NCI-H1930 (cell line): ENCODE results near the gene RASIP1.
"Not testable (repeated sequence)": the region's sequence is repeated elsewhere in the genome, so short reads cannot be mapped to it uniquely, and the experiment has no call there.

Experiments used
- DNase-seq, 2 experiments: peaks; one replicate each; lab custom pipeline; 2025; lab: John Stamatoyannopoulos, UW

Gene RASIP1, protein sequence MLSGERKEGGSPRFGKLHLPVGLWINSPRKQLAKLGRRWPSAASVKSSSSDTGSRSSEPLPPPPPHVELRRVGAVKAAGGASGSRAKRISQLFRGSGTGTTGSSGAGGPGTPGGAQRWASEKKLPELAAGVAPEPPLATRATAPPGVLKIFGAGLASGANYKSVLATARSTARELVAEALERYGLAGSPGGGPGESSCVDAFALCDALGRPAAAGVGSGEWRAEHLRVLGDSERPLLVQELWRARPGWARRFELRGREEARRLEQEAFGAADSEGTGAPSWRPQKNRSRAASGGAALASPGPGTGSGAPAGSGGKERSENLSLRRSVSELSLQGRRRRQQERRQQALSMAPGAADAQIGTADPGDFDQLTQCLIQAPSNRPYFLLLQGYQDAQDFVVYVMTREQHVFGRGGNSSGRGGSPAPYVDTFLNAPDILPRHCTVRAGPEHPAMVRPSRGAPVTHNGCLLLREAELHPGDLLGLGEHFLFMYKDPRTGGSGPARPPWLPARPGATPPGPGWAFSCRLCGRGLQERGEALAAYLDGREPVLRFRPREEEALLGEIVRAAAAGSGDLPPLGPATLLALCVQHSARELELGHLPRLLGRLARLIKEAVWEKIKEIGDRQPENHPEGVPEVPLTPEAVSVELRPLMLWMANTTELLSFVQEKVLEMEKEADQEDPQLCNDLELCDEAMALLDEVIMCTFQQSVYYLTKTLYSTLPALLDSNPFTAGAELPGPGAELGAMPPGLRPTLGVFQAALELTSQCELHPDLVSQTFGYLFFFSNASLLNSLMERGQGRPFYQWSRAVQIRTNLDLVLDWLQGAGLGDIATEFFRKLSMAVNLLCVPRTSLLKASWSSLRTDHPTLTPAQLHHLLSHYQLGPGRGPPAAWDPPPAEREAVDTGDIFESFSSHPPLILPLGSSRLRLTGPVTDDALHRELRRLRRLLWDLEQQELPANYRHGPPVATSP

DNA sequence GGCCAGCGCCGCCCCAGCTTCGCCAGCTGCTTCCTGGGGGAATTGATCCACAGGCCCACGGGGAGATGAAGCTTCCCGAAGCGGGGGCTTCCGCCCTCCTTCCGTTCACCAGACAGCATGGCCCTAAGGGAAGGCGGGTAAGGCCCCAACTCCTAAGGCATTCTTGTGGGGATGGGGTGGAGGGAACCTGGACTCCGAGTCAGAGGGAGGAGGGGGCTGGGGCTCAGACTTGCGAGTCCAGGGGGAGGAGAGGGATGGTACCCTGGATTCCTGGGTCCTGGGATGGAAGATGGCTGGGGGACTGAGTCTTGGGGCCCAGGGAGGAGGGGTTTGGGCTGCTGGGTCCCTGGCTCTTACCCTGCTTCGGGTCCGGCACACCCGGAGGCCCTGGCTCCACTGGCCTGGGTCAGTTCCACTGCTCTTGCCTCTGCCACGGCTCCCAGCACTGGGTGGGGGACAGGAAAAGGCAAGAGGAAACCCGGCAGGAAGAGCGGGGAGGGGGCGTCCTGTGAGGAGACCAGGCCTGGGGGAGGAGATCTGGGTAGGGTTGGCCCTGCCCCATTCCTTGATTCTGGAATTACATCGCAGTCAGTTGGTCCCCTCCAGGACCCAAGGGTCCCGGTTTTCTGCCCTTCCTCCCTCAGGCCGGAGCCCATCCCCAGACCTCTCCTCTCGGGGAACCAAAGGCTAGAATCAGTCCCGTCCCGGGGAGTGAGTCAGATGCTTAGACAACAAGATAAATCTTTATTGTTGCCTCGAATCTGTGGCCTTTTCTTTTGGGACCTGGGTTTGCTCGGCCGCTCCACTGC is at the start of gene RASIP1:
TSS of gene RASIP1 (minus strand) at position 447 of the 809 bp plus-strand sequence. CDS start at position 119, 328 bp downstream.
- DNase-seq, result no peak

DNA sequence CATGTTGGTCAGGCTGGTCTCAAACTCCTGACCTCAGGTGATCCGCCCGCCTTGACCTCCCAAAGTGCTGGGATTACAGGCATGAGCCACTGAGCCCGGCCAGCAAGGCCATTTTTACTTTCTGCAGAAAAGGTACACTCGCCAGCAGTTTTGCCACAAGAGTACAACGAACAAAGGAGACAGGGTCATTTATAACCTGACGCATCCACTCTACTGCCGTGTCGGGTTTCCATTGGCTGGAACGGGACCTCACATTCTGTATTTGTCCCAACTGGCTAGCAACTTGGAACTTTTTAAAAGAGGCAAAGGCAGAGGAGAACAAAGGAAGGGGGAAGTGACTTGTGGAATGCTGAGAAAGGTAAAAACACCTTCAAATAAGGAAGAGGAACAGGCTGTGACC is 46.9 kb upstream of the RASIP1 start:
- DNase-seq, result not testable (repeated sequence)

DNA sequence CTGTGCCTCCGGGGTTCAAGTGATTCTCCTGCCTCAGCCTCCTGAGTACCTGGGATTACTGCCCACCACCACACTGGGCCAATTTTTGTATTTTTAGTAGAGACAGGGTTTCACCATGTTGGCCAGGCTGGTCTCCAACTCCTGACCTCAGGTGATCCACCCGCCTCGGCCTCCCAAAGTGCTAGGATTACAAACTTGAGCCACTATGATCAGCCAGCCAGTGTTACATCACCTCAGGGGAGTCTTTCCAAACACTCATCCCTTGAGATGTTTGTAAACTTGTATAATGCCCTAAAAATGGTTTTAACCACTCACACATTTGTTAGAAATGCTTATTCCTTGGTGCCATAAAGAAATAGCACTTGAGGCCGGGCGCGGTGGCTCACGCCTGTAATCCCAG is 46.0 kb upstream of the RASIP1 start:
- DNase-seq, result not testable (repeated sequence)

DNA sequence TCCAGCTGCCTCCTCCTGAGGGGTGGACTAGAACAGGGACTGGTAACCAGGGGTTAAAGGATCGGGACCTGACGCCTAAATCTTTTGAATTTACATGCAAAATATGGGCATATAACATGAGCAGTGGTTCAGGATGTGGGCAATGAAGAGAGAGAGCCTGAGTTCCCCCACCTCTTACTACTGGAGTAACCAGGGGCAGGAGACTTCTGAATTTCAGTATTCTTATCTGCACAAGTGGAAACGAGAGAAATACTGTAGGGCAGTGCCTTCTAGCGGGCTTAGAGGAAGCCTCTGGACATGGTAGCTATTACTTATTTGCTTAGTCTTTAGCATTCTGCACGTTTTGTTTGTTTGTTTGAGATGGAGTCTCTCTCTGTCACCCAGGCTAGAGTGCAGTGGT is 44.1 kb upstream of the RASIP1 start:
- DNase-seq, result no peak

DNA sequence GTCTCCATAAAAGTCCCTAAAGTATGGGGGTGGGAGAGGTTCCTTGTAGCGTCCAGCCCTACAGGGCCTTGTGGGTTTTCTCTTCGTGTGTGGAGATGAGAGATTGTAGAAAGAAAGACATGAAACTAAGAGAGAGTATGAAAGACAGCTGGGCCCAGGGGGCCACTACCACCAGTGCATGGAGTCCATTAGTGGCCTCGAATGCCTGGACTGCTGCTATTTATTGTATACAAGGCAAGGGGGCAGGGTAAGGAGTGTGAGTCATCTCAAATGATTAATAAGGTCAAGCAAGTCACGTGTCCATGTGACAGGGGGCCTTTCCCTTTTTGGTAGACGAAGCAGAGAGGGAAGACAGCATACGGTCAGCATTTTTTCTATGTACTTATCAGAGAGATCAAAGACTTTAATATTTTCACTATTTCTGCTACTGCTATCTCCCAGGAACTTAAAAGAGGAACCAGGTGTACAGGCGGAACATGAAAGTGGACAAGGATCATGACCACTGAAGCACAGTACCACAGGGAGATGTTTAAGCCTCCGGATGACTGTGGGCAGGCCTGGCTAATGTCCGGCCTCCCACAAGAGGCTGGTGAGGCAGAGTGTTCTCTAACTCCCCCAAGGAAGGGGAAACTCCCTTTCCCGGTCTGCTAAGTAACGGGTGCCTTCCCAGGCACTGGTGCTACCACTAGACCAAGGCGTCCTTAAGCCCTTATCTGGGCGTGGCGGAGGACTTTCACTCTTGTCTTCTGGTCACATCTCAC is 40.4 kb upstream of the RASIP1 start:
- DNase-seq, result no peak

DNA sequence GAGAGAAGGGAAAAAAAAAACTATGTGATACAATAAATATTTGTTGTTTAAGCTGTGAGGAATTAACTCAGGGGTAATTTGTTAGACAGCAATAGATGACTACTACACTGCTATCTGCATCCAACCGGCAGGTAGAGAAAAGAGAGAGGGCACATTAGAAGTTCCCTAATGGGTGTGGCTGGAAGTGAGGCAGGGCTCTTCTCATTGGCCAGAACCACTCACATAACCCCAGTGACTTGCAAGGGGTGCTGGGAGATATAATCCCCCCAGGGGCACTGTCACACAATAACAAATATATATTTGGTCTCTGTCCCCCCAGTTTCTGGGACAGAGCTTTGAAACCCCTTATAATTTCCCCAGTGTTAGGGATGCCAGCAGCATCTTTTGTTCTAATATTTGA is 39.2 kb upstream of the RASIP1 start:
- no peak for DNase-seq

DNA sequence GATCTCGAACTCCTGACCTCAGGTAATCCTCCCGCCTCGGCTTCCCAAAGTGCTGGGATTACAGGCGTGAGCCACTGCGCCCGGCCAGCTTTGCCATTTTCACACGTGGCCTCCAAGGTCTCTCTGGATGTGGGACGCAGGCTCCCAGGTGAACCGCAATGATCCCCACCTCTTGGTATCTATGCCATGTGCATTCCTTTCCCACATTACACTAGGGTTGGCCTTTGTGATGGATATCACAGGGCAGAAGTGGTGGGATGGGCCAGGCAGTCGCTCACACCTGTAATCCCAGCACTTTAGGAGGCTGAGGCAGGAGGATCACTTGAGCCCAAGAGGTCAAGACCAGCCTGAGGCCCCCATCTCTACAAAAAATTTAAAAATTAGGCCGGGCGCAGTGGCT is 37.3 kb upstream of the RASIP1 start:
- no peak for DNase-seq

DNA sequence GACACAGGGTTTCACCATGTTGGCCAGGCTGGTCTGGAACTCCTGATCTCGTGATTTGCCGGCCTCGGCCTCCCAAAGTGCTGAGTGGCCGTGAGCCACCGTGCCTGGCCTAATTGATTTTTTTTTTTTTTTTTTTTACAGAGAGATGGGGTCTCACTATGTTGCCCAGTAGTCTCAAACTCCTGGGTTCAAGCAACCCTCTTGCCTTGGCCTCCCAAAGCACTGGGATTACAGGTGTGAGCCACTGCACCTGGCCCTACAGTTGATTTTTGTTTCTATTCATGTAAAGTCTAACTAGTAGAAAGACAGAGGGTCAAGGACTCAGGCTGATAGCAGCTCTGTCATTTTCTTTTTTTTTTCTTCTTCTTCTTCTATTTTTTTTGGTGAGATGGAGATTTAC is 36.7 kb upstream of the RASIP1 start:
- no peak for DNase-seq

DNA sequence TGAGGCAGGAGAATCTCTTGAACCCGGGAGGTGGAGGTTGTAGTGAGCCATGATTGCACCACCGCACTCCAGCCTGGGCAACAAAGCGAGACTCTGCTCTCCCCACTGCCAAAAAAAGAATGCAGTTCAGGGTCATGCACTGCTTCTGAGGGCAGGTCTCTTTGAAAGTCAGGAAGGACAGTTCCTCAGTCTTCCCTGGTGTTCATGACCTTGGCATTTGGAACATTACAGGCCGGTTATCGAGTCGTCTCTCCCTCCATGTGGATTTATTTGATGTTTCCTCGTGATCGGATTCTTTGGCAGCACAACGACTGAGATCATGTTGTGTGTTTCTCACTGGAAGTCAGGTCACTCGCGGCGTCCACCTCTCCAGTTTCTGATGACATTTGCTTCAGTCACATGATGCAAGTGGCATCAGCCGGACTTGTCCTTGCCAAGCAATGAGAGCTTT is 32.1 kb upstream of the RASIP1 start:
- no peak for DNase-seq

DNA sequence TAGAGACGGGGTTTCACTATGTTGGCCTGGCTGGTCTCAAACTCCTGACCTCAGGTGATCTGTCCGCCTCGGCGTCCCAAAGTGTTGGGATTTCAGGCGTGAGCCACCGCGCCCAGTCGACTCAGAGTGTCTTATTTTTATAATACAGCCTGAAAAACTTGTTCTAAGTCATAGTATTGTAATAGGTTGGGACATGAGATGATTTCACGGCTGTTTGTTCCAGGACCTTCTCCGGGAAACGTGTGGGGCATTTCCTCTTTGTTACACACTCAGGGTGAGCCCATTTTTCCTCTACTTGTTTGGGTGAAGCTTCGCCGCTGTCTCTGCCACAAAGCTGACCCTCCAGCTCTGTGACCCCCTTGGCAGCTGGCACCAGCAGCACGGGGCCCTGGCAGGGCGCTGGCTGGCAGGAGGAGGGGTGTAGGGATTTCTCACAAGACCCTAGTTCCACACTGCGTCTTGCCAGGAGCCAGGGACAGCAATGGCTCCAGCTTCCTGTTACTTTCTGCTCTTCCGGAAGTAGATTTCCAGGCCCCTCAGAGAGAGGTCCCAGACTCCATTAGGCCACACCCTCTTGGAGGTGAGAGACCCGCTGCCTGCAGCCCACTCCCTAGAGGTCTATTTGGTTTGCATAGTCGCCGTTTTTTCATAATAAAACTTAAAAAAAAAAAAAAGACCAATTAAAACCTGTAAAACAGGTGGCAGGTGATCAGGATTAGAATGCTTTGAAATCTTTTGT is 30.5 kb upstream of the RASIP1 start:
- DNase-seq, result no peak

DNA sequence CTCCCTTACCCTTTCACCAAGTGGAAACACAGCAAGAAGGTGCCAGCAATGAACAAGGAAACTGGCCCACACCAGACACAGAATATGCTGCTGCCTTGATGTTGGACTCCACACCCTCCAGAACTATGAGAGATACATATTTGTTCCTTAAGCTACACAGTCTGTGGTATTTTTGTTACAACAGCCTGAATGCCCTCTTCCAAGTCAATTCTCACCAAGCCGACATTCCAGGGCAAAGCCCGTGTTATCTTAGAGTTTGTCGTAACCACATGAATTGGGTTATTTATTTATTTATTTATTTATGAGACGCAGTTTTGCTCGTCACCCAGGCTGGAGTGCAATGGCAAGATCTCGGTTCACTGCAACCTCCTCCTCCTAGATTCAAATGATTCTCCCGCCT is 29.9 kb upstream of the RASIP1 start:
- DNase-seq, result no peak

DNA sequence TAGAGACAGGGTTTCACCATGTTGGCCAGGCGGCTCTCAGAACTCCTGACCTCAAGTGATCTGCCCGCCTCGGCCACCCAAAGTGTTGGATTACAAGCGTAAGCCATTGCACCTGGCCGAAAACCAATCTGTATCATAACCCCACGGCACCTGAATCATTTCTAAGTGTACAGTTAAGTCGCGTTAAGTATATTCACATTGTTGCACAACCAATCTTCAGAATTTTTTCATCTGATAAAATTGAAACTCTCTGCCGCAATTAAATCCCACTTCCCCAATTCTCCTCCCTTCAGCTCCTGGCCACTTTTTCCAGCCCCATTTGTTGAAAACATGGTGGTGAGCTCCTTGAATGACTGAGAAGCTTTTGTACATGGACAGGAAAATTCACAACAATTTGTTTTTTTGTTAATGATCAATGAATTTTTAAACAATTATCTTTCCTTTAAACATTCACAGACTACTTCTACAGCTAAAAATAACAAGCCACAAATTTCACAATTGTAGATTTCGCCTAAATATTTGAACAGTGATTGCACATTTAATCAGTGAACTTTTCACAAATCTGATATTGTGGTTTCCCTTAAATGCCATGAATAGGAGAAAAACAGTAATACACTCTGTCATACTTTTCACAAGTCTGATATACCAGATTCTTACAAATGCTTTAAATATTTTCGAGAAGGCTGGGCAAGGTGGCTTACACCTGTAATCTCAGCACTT is 28.7 kb upstream of the RASIP1 start:
- no peak for DNase-seq

DNA sequence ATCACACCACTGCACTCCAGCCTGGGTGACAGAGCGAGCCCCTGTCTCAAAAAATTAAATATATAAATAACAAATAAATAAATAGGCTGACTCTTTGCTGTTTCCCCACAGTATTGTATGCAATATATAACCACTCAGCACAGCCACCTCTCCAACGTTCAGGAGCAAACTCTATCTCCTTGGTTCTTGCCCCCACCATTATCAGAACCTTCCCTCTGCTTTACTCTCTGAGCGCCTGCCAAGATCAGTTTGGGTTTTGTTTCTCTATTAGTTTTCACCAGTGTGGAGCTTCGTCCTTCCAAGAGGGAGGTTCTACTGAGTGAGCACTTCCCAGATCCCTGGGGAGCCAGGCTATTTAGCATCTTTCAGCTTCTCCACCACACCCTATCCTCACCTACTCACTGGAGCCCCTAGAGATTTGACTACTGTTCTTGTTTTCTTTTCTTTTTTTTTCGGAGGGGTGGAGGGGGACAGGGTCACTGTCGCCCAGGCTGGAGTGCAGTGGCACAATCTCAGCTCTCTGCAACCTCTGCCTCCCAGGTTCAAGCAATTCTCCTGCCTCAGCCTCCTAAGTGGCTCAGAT is 27.9 kb upstream of the RASIP1 start:
- not testable (repeated sequence) for DNase-seq

DNA sequence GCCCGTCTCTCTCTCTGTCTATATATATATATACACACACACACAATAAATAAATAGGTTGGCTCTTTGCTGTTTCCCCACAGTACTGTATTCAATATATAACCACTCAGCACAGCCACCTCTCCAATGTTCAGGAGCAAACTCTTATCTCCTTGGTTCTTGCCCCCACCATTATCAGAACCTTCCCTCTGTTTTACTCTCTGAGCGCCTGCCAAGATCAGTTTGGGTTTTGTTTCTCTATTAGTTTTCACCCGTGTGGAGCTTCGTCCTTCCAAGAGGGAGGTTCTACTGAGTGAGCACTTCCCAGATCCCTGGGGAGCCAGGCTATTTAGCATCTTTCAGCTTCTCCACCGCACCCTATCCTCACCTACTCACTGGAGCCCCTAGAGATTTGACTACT is 25.4 kb upstream of the RASIP1 start:
- not testable (repeated sequence) for DNase-seq

DNA sequence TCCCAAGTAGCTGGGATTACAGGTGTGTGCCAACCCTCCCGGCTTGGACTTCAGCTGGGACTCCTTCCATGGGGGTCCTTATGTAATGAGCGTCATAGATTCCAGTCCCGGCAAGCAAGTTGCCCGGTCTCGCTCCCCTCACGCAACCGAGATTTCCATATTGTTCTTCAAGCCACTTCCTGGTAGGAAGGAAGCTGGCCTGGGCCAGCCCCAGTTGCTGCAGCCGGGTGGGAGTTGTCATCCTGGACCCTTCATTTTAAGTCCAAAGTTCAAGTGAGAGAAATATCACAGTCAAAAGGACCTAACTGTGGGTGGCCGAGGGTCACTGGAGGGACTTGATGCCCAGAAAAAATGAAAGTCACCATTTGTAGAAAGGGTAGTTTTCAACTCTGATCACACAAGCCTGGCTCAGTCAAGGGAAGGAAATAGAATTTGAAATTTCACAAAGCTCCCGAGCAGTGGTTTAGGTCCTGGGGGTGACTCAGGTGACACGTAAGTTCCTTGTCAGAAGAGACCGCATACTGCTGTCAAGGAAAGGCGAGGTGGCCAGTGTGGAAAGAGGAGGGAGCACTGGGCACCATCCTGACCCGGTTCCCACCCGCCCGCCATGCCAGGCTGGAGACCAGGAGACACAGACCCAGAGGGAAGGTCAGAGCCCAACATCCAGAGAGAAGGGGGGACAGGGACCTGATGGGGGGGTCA is 20.2 kb upstream of the RASIP1 start:
- DNase-seq, result no peak

DNA sequence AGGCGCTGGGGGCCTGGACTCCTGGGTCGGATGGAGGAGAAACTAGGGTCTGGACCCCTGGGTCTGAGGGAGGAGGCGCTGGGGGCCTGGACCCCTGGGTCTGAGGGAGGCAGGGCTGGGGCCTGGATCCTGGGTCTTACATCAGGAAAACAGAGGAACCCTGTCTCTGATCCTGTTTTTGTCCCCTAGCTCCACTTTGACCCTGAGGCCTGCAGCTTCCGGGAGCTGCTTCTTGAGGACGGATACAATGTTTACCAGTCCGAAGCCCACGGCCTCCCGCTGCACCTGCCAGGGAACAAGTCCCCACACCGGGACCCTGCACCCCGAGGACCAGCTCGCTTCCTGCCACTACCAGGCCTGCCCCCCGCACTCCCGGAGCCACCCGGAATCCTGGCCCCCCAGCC is 17.3 kb upstream of the RASIP1 start:
- DNase-seq, result no peak

DNA sequence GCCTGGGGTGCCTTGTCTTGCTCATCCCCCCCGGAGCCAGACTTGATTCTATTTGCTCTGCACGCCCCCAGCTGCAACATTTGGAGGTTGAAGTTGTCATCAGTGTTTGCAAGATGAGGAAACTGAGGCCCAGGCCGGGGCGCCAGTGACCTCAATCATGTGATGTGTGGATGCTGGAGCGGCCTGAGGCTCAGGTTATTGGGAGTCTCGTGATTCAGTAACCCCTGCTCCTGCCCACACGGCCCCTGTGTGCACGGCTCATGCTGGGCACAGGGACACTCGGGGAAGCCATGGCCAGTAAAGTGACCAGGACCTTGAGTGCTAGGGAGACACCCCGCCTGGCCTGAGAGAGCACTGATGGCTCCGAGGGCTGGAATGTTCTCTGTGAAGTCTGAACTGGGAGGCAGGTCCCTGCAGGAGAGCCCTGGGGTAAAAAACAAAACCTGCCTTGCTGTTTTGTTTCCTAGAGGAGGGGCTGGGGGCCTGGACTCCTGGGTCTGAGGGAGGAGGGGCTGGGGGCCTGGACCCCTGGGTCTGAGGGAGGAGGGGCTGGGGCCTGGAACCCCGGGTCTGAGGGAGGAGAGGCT is 16.8 kb upstream of the RASIP1 start:
- no peak for DNase-seq

DNA sequence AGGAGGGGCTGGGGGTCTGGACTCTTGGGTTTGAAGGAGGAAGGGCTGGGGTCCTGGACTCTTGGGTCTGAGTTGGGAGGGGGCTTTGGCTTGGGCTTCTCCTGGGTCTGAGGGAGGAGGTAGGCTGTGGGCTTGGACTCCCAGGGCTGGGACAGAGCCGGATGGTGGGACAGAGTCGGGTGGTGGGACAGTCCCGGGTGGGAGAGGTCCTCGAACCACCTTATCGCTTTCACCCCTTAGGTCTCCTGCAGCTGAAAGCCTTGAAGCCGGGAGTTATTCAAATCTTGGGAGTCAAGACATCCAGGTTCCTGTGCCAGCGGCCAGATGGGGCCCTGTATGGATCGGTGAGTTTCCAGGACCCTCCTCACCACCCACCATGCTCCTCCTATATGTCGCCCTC is 16.3 kb upstream of the RASIP1 start:
- DNase-seq, result no peak
